HepG2 (cell line): ENCODE results near the gene C1orf21. TPM values are rescaled to one million over a fixed set of nuclear protein-coding genes. Genes with fewer than 3 reads are reported as not detected.

Experiments
- ATAC-seq: fragments of 200-7000 bp; cut with Tn5 transposase; 3 replicates; pipeline ENCODE4 v1.9.1; 2020; ENCODE audit warnings: mild to moderate bottlenecking, moderate library complexity
- BruUV-seq: library from RNA; stranded (reverse); fragments of 400-500 nt; replicated peaks from 2 replicates; lab custom pipeline; 2021; lab: Mats Ljungman, UMichigan
- CTCF ChIA-PET: fragments of 300-600 bp; formaldehyde crosslinking; extraction: SDS; loops from one replicate; lab custom pipeline; 2021; ENCODE audit warnings: low total read pairs, inconsistent platforms, low intra/inter-chr PET ratio; lab: Yijun Ruan, JAX
- POLR2A ChIA-PET: fragments of 350-600 bp; sonication (Branson Sonifier 250); formaldehyde crosslinking; loops from one replicate; lab custom pipeline; 2020; ENCODE audit warnings: antibody characterized with exemption, inconsistent platforms; lab: Yijun Ruan, JAX
- DNase-seq: peaks from one replicate; pipeline ENCODE4 v3.0.0-alpha.2; 2015; ENCODE audit warnings: low spot score
- FAIRE-seq: peaks from 3 replicates; lab custom pipeline; 2011; peaks lifted over from hg19 to GRCh38; lab: Jason Lieb, UNC
- H2AFZ ChIP-seq: one replicate; pipeline ENCODE4 v1.6.1; 2011; ENCODE audit warnings: low read length, inconsistent platforms
- H3K27ac ChIP-seq: fragments of 300-600 bp; 3 replicates; pipeline ENCODE4 v1.8.0; 2011; ENCODE audit warnings: mixed run types, mild to moderate bottlenecking, mixed read lengths, low read length, inconsistent platforms; ENCODE audit not compliant: insufficient read depth; ENCODE audit errors: extremely low read length
- H3K27me3 ChIP-seq, 2 experiments: fragments of 200-600 bp in 1 of 2; 2 replicates in 1 of 2; 3 replicates in 1 of 2; pipeline versions ENCODE4 v1.6.0 to v1.8.0; 2011; ENCODE audit warnings: low read length in 2 of 2, mild to moderate bottlenecking in 2 of 2, moderate library complexity in 2 of 2, inconsistent platforms in 1 of 2; ENCODE audit not compliant: insufficient read depth in 2 of 2, control insufficient read depth in 1 of 2
- H3K36me3 ChIP-seq, 2 experiments: fragments of 200-600 bp in 1 of 2; replicated peaks in 1 of 2; 2 replicates in 1 of 2; 3 replicates in 1 of 2; pipeline versions ENCODE4 v1.5.1 to v1.8.0; 2011; ENCODE audit warnings: low read length in 2 of 2, inconsistent platforms in 1 of 2; ENCODE audit not compliant: insufficient read depth in 2 of 2, control insufficient read depth in 1 of 2
- H3K4me1 ChIP-seq: 2 replicates; pipeline ENCODE4 v1.5.1; 2012; ENCODE audit warnings: low read length, inconsistent platforms; ENCODE audit not compliant: insufficient read depth
- H3K4me2 ChIP-seq: 2 replicates; pipeline ENCODE4 v1.6.0; 2011; ENCODE audit warnings: low read depth, low read length, inconsistent platforms
- H3K4me3 ChIP-seq, 3 experiments: fragments of 200-600 bp in 1 of 3; sonication (generic), shearing (Covaris generic) in 1 of 3; replicated peaks in 1 of 3; 2 replicates each; pipeline ENCODE4 v1.5.1; 2011 to 2016; ENCODE audit warnings: low read length in 3 of 3, inconsistent platforms in 2 of 3, low read depth in 2 of 3, mild to moderate bottlenecking in 2 of 3, control low read depth in 1 of 3, mixed read lengths in 1 of 3; ENCODE audit not compliant: insufficient read depth in 1 of 3
- H3K79me2 ChIP-seq: one replicate; pipeline ENCODE4 v1.6.1; 2011; ENCODE audit warnings: low read length, inconsistent platforms; ENCODE audit not compliant: insufficient read depth
- H3K9ac ChIP-seq: 2 replicates; pipeline ENCODE4 v1.6.0; 2011; ENCODE audit warnings: mild to moderate bottlenecking, low read depth, low read length, inconsistent platforms; ENCODE audit not compliant: insufficient read depth
- H3K9me3 ChIP-seq: 2 replicates; pipeline ENCODE4 v1.5.1; 2012; ENCODE audit warnings: mild to moderate bottlenecking, low read length
- H4K20me1 ChIP-seq: 2 replicates; pipeline ENCODE4 v1.6.0; 2011; ENCODE audit warnings: inconsistent platforms, mild to moderate bottlenecking, low read length, moderate library complexity; ENCODE audit not compliant: insufficient read depth
- AHDC1 ChIP-seq: sonication (generic); formaldehyde crosslinking; IDR thresholded peaks from 2 replicates; pipeline ENCODE4 v1.5.1; 2020; ENCODE audit warnings: mild to moderate bottlenecking, missing genetic modification reagents, borderline replicate concordance
- BRD4 ChIP-seq: sonication (generic); formaldehyde crosslinking; IDR thresholded peaks from 2 replicates; pipeline ENCODE4 v1.4.0; 2020; ENCODE audit warnings: missing genetic modification reagents
- CAMTA2 ChIP-seq: sonication (generic); formaldehyde crosslinking; IDR thresholded peaks from 2 replicates; pipeline ENCODE4 v1.4.0; 2020; ENCODE audit warnings: mild to moderate bottlenecking, missing genetic modification reagents, borderline replicate concordance
- CEBPB ChIP-seq: IDR thresholded peaks from 2 replicates; pipeline ENCODE4 v1.6.1; 2011; ENCODE audit warnings: low read depth, low read length, improper control_type of control experiment, borderline replicate concordance
- E2F5 ChIP-seq: sonication (generic); formaldehyde crosslinking; conservative IDR thresholded peaks from 2 replicates; pipeline ENCODE4 v1.4.0; 2020; ENCODE audit warnings: missing genetic modification reagents
- IKZF5 ChIP-seq: IDR thresholded peaks from 2 replicates; pipeline ENCODE4 v1.6.1; 2018; ENCODE audit warnings: missing genetic modification reagents, mild to moderate bottlenecking, missing compliant biosample characterization
- ISX ChIP-seq: sonication (generic); formaldehyde crosslinking; conservative IDR thresholded peaks from 2 replicates; pipeline ENCODE4 v1.5.0; 2020; ENCODE audit warnings: missing genetic modification reagents
- JARID2 ChIP-seq: sonication (generic); formaldehyde crosslinking; IDR thresholded peaks from 2 replicates; pipeline ENCODE4 v1.8.1; 2023; ENCODE audit warnings: missing genetic modification reagents, inconsistent platforms; ENCODE audit not compliant: insufficient replicate concordance
- JDP2 ChIP-seq: sonication (generic); formaldehyde crosslinking; IDR thresholded peaks from 2 replicates; pipeline ENCODE4 v1.8.1; 2022; ENCODE audit warnings: missing genetic modification reagents, borderline replicate concordance
- KDM1A ChIP-seq: IDR thresholded peaks from 2 replicates; pipeline ENCODE4 v1.6.1; 2016; ENCODE audit warnings: missing compliant biosample characterization
- PAWR ChIP-seq: sonication (generic); formaldehyde crosslinking; IDR thresholded peaks from 2 replicates; pipeline ENCODE4 v1.4.0; 2020; ENCODE audit warnings: missing genetic modification reagents, mild to moderate bottlenecking, borderline replicate concordance
- PTBP1 ChIP-seq: fragments of 200-400 bp; formaldehyde crosslinking; IDR thresholded peaks from 2 replicates; pipeline ENCODE4 v1.6.1; 2018; ENCODE audit warnings: low read length, low read depth; ENCODE audit not compliant: poor library complexity, severe bottlenecking
- TBX3 ChIP-seq: fragments of 450-650 bp; IDR thresholded peaks from 2 replicates; pipeline ENCODE4 v1.6.1; 2017; ENCODE audit warnings: antibody characterized with exemption, mild to moderate bottlenecking, inconsistent platforms, borderline replicate concordance
- ZMAT5 ChIP-seq: sonication (generic); formaldehyde crosslinking; IDR thresholded peaks from 2 replicates; pipeline ENCODE4 v1.5.0; 2020; ENCODE audit warnings: mild to moderate bottlenecking, low read depth, missing genetic modification reagents, borderline replicate concordance
- ZNF256 ChIP-seq: sonication (generic); formaldehyde crosslinking; conservative IDR thresholded peaks from 2 replicates; pipeline ENCODE4 v1.4.0; 2020; ENCODE audit warnings: missing genetic modification reagents
- ZNF564 ChIP-seq: sonication (generic); formaldehyde crosslinking; IDR thresholded peaks from 2 replicates; pipeline ENCODE4 v1.8.1; 2023; ENCODE audit warnings: mild to moderate bottlenecking, missing genetic modification reagents
- ZNF747 ChIP-seq: sonication (generic); formaldehyde crosslinking; IDR thresholded peaks from 2 replicates; pipeline ENCODE4 v1.8.1; 2023; ENCODE audit warnings: missing genetic modification reagents, mild to moderate bottlenecking, borderline replicate concordance
- WGBS: methylation state at CpG from one replicate; pipeline ENCODE4 v1.1.6; 2017; ENCODE audit warnings: low lambda C conversion rate; 5-methylcytosine and 5-hydroxymethylcytosine counted together
- in situ Hi-C: cut with HindIII; loops from 2 replicates; pipeline ENCODE4 v1.10.0; 2017; ENCODE audit warnings: low pct_unique_long_range_greater_than_20kb; ENCODE audit not compliant: extremely low pct_ligation_motif_present
- intact Hi-C: fragments of 100-400 bp; cut with micrococcal nuclease; formaldehyde crosslinking; loops from one replicate; pipeline ENCODE4 v1.10.0; 2022; ENCODE audit not compliant: unreplicated experiment
- polyA plus RNA-seq, 8 experiments: library from polyadenylated mRNA; depleted of rRNA in 3 of 8; stranded (reverse) in 7 of 8; unstranded in 1 of 8; fragments of >200 nt; fragmentation: Illumina TruSeq in 4 of 8; extraction: Trizol in 4 of 8; gene quantifications; 2 replicates each; pipeline versions ENCODE4 v1.2.1 to v1.2.3, GENCODE V29; 2011 to 2016; ENCODE audit warnings: low read depth in 4 of 8, missing spikeins in 1 of 8, mixed read lengths in 1 of 8; ENCODE audit not compliant: insufficient read depth in 1 of 8
- total RNA-seq, 5 experiments: library from RNA; depleted of rRNA; stranded (reverse); fragments of >200 nt; fragmentation: Illumina TruSeq; extraction: Trizol; gene quantifications; 2 replicates each; pipeline ENCODE4 v1.2.3, GENCODE V29; 2016; ENCODE audit warnings: low read depth in 1 of 5

C1orf21 gene
- total and polyA plus RNA-seq, 2 of the 13 experiments (the other 11 are each of a cell fraction or from before 2014, with no cell fraction given), result not detected

- Histone ChIP-seq H3K9me3 (no peaks in the 10 kb centered on the region), H4K20me1 (no peaks in the 10 kb centered on the region), H3K9ac (no peak overlapping the region)
- BruUV-seq, result no TSS peak
- POLR2A ChIA-PET, result no interaction called here
- 5% methylated on average over 1 of the region's 1 CpG for WGBS
- DNase-seq (no peak), ATAC-seq (no peak)
- intact Hi-C loops, result no loop called here
- TF ChIP-seq ZNF256 (CRISPR knock-in tag) (no peak), JARID2 (CRISPR knock-in tag) (no peak), PAWR (CRISPR knock-in tag) (no peak), AHDC1 (CRISPR knock-in tag) (no peak), ZNF747 (no peak), CAMTA2 (CRISPR knock-in tag) (no peak), KDM1A (CRISPR knock-in tag) (no peak), ZMAT5 (CRISPR knock-in tag) (no peak), CEBPB (no peak), IKZF5 (CRISPR knock-in tag) (no peak), PTBP1 (no peak), ISX (no peak), E2F5 (CRISPR knock-in tag) (no peak), JDP2 (CRISPR knock-in tag) (no peak), BRD4 (no peak), TBX3 (no peak), ZNF564 (CRISPR knock-in tag) (no peak)
- TF ChIP-seq, all 625 proteins: peak for 0
- no peak overlapping the region for H3K27ac ChIP-seq
- no peaks in the 10 kb centered on the region for H3K36me3 ChIP-seq
- CTCF ChIA-PET, result no interaction called here
- H3K4me1 ChIP-seq, result no peaks in the 10 kb centered on the region
- H2AFZ ChIP-seq, result no peak overlapping the region
- no peak overlapping the region for H3K4me2 ChIP-seq
- H3K79me2 ChIP-seq, result no peaks in the 10 kb centered on the region
- H3K4me3 ChIP-seq, result no peak overlapping the region
- in situ Hi-C loops, result no loop called here
- FAIRE-seq, result no peak
- no peaks in the 10 kb centered on the region for H3K27me3 ChIP-seq
Measured at GRCh38 chr1:184358256-184358655, 28.6 kb upstream of the C1orf21 start.
